GM10266 (cell line): ENCODE measurements around the gene OR14A2.
"Not testable (repeated sequence)": the region's sequence is repeated elsewhere in the genome, so short reads cannot be mapped to it uniquely, and the experiment has no call there.

Experiments
- DNase-seq: peaks from one replicate; pipeline ENCODE4 v3.0.0; 2012; ENCODE audit errors: extremely low spot score
- CTCF ChIP-seq: IDR thresholded peaks from 2 replicates; pipeline ENCODE4 v1.5.1; 2012; ENCODE audit warnings: mild to moderate bottlenecking, low read depth; ENCODE audit not compliant: control insufficient read depth, insufficient read depth; ENCODE audit errors: missing control alignments

Gene OR14A2

GRCh38 chr1:247741756-247742155 lies 6.2 kb downstream of the OR14A2 start:
- DNase-seq: no peak
- TF ChIP-seq CTCF: no peak

GRCh38 chr1:247740721-247741120 lies 7.2 kb downstream of the OR14A2 start:
- no peak for DNase-seq
- no peak for TF ChIP-seq CTCF

GRCh38 chr1:247738315-247738714 lies 9.6 kb downstream of the OR14A2 start, which contains the start of gene OR14K1:
Gene OR14K1 (plus strand): TSS chr1:247738615. CDS start chr1:247738615, 0 bp downstream.
- no peak for DNase-seq
- no peak for TF ChIP-seq CTCF

- no peak for TF ChIP-seq CTCF
- no peak for DNase-seq
Measured at GRCh38 chr1:247721222-247721621, 26.7 kb downstream of the OR14A2 start.

GRCh38 chr1:247716546-247716945 lies 31.4 kb downstream of the OR14A2 start, which contains the start of gene OR6F1:
Gene OR6F1 (minus strand): TSS chr1:247716646. CDS start chr1:247712755, 3,891 bp downstream.
- no peak for TF ChIP-seq CTCF
- no peak for DNase-seq

- no peak for TF ChIP-seq CTCF
- DNase-seq: no peak
Measured at GRCh38 chr1:247713753-247714152, 34.2 kb downstream of the OR14A2 start.

- not testable (repeated sequence) for DNase-seq
Measured at GRCh38 chr1:247710681-247711080, 37.3 kb downstream of the OR14A2 start.

- TF ChIP-seq CTCF: no peak
Measured at GRCh38 chr1:247701338-247701737, 46.6 kb downstream of the OR14A2 start.

More at GRCh38 chr1:247701338-247701737, 46.6 kb downstream of the OR14A2 start:
- DNase-seq: no peak
